Fibroblast of skin of left biceps (primary cell): ENCODE measurements around the gene SMAP2.
"Not testable (repeated sequence)": the region's sequence is repeated elsewhere in the genome, so short reads cannot be mapped to it uniquely, and the experiment has no call there.

Experiments
- DNase-seq, 2 experiments: peaks; one replicate each; pipeline ENCODE4 v3.0.0-alpha.2; 2013; ENCODE audit warnings: low read depth in 2 of 2

Gene SMAP2

GRCh38 chr1:40373323-40374283 is at the start of gene SMAP2:
TSS of gene SMAP2 (plus strand) at chr1:40373727. CDS start at chr1:40374121, 394 bp downstream.
- DNase-seq = peak; percentile 85 to 89

GRCh38 chr1:40331403-40331802 is 42.1 kb upstream of the SMAP2 start:
- DNase-seq = not testable (repeated sequence)

GRCh38 chr1:40332695-40333094 is 40.8 kb upstream of the SMAP2 start:
- no peak for DNase-seq

- DNase-seq = no peak
Observed at GRCh38 chr1:40337443-40337842, 36.1 kb upstream of the SMAP2 start.

- peak; percentile 33 for DNase-seq
Observed at GRCh38 chr1:40338745-40339419, 34.6 kb upstream of the SMAP2 start.

GRCh38 chr1:40339420-40340323 is 33.9 kb upstream of the SMAP2 start:
- DNase-seq = no peak

- DNase-seq = no peak
Observed at GRCh38 chr1:40341491-40342380, 31.8 kb upstream of the SMAP2 start.

GRCh38 chr1:40342381-40342717 is 31.2 kb upstream of the SMAP2 start:
- not testable (repeated sequence) for DNase-seq

GRCh38 chr1:40344597-40344996 is 28.9 kb upstream of the SMAP2 start:
- DNase-seq = peak; percentile 4 to 10

GRCh38 chr1:40350391-40350790 is 23.1 kb upstream of the SMAP2 start:
- no peak for DNase-seq

GRCh38 chr1:40351124-40351523 is 22.4 kb upstream of the SMAP2 start:
- no peak for DNase-seq

- no peak for DNase-seq
Observed at GRCh38 chr1:40352126-40352525, 21.4 kb upstream of the SMAP2 start.

GRCh38 chr1:40353082-40353481 is 20.4 kb upstream of the SMAP2 start:
- DNase-seq = no peak

- DNase-seq = no peak
Observed at GRCh38 chr1:40357625-40358024, 15.9 kb upstream of the SMAP2 start.

- no peak for DNase-seq
Observed at GRCh38 chr1:40360631-40361030, 12.9 kb upstream of the SMAP2 start.

- DNase-seq = no peak
Observed at GRCh38 chr1:40361201-40361600, 12.3 kb upstream of the SMAP2 start.

- no peak for DNase-seq
Observed at GRCh38 chr1:40361637-40362036, 11.9 kb upstream of the SMAP2 start.

- no peak for DNase-seq
Observed at GRCh38 chr1:40362199-40362598, 11.3 kb upstream of the SMAP2 start.

- DNase-seq = peak in 1 of 2 experiments; percentile 17
Observed at GRCh38 chr1:40362699-40363098, 10.8 kb upstream of the SMAP2 start.

GRCh38 chr1:40363721-40364120 is 9.8 kb upstream of the SMAP2 start:
- DNase-seq = no peak

GRCh38 chr1:40371707-40372258 is 1.7 kb upstream of the SMAP2 start:
- no peak for DNase-seq
